Measurements from ENCODE around the gene C1QTNF9. TPM values are rescaled to one million over a fixed set of nuclear protein-coding genes. Genes with fewer than 3 reads are reported as not detected.

C1QTNF9 gene
- total RNA-seq, 1 experiment from 2014 or later = not detected

GRCh38 chr13:24273926-24274325 is 35.5 kb upstream of the C1QTNF9 start (continued):
- TF ChIP-seq EZH2phosphoT487 (IDR thresholded peaks at IDR 0.05; ENCODE audit: borderline replicate concordance) (no peak), ZNF274 (IDR thresholded peaks at IDR 0.05; ENCODE audit: low read depth, low read length) (no peak), EZH2 (IDR thresholded peaks at IDR 0.05) (no peak), JUND (IDR thresholded peaks at IDR 0.05) (no peak), RAD21 (IDR thresholded peaks at IDR 0.05; ENCODE audit: low read depth) (no peak)

DNA sequence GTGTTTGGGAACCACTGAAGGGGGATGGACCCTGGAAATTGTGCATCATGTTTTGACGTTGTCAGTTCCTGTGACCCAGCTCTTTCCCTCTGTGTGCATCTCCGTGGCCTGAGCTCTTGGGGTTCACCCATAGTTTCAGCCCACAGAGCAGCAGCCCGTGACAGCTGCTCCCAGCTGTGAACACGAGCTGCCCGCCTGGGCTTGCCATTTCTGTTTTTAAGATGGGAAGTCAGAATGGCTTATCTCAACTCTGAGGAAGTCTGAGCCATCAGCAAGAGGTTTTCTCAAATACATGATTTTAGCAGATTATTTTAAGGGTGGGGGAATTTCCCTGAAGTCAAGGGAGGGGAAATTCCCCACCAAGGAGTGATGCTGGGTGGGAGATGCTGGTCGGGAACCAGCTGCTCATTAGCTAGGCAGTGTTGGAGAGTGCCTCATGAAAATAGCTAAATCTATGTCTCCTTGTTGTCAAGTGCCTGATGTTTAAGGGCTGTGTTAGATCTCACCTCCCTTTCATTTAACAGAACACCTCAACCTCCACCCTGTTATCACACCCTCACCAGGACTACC is 34.8 kb upstream of the C1QTNF9 start:
- no peak for DNase-seq (ENCODE audit: low read depth, low spot score)
- RAD21 ChIA-PET (ENCODE audit: low non-redundant PET in 1 of 2, low total read pairs in 2 of 2, uncharacterized antibody in 2 of 2, unreplicated experiment in 2 of 2) = no interaction called here

More for the DNA sequence above, 34.8 kb upstream of the C1QTNF9 start:
- H3K4me2 ChIP-seq (ENCODE audit: low read length) = no peak overlapping the region
- no peak overlapping the region for H2AFZ ChIP-seq (ENCODE audit: low read depth, low read length, poor library complexity, severe bottlenecking)
- H3K9me3 ChIP-seq (ENCODE audit: control insufficient read depth in 1 of 2, insufficient read depth in 1 of 2, low read depth in 1 of 2, low read length in 2 of 2) = no peaks in the 10 kb centered on the region
- peaks cover 5% of the 10 kb centered on the region; the same call in 1 of the 2 replicates for H3K79me2 ChIP-seq (ENCODE audit: insufficient read depth, low read length)
- no peaks in the 10 kb centered on the region for H3K4me1 ChIP-seq (ENCODE audit: control insufficient read depth in 1 of 2, insufficient read depth in 2 of 2, low read length in 2 of 2)
- CTCF ChIA-PET = no interaction called here
- H3K4me3 ChIP-seq (replicated peaks in 1 of 2; ENCODE audit: low read depth in 1 of 2, low read length in 2 of 2) = no peak overlapping the region
- POLR2A ChIA-PET = no interaction called here
- H3K36me3 ChIP-seq (ENCODE audit: control insufficient read depth in 1 of 2, insufficient read depth in 2 of 2, low read length in 2 of 2) = no peaks in the 10 kb centered on the region
- ATAC-seq = no peak
- intact Hi-C loops (cut with micrococcal nuclease) = no loop called here
- no peaks in the 10 kb centered on the region for H4K20me1 ChIP-seq (ENCODE audit: insufficient read depth)
- H3K27ac ChIP-seq (ENCODE audit: low read depth, low read length) = no peak overlapping the region
- H3K27me3 ChIP-seq (ENCODE audit: insufficient read depth, low read length) = no peaks in the 10 kb centered on the region
- TF ChIP-seq, protein P1, sequence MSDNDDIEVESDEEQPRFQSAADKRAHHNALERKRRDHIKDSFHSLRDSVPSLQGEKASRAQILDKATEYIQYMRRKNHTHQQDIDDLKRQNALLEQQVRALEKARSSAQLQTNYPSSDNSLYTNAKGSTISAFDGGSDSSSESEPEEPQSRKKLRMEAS (IDR thresholded peaks at IDR 0.05) = no peak
- TF ChIP-seq, protein P2, sequence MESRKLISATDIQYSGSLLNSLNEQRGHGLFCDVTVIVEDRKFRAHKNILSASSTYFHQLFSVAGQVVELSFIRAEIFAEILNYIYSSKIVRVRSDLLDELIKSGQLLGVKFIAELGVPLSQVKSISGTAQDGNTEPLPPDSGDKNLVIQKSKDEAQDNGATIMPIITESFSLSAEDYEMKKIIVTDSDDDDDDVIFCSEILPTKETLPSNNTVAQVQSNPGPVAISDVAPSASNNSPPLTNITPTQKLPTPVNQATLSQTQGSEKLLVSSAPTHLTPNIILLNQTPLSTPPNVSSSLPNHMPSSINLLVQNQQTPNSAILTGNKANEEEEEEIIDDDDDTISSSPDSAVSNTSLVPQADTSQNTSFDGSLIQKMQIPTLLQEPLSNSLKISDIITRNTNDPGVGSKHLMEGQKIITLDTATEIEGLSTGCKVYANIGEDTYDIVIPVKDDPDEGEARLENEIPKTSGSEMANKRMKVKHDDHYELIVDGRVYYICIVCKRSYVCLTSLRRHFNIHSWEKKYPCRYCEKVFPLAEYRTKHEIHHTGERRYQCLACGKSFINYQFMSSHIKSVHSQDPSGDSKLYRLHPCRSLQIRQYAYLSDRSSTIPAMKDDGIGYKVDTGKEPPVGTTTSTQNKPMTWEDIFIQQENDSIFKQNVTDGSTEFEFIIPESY (IDR thresholded peaks at IDR 0.05; ENCODE audit: extremely low read depth, insufficient replicate concordance, low read length) = no peak
- TF ChIP-seq EZH2phosphoT487 (IDR thresholded peaks at IDR 0.05; ENCODE audit: borderline replicate concordance) (no peak), ZNF274 (IDR thresholded peaks at IDR 0.05; ENCODE audit: low read depth, low read length) (no peak), SRF (IDR thresholded peaks at IDR 0.05; ENCODE audit: low read depth) (no peak), RAD21 (IDR thresholded peaks at IDR 0.05; ENCODE audit: low read depth) (no peak), POLR2AphosphoS5 (IDR thresholded peaks at IDR 0.05; ENCODE audit: low read depth, low read length) (no peak)
- TF ChIP-seq, protein P3, sequence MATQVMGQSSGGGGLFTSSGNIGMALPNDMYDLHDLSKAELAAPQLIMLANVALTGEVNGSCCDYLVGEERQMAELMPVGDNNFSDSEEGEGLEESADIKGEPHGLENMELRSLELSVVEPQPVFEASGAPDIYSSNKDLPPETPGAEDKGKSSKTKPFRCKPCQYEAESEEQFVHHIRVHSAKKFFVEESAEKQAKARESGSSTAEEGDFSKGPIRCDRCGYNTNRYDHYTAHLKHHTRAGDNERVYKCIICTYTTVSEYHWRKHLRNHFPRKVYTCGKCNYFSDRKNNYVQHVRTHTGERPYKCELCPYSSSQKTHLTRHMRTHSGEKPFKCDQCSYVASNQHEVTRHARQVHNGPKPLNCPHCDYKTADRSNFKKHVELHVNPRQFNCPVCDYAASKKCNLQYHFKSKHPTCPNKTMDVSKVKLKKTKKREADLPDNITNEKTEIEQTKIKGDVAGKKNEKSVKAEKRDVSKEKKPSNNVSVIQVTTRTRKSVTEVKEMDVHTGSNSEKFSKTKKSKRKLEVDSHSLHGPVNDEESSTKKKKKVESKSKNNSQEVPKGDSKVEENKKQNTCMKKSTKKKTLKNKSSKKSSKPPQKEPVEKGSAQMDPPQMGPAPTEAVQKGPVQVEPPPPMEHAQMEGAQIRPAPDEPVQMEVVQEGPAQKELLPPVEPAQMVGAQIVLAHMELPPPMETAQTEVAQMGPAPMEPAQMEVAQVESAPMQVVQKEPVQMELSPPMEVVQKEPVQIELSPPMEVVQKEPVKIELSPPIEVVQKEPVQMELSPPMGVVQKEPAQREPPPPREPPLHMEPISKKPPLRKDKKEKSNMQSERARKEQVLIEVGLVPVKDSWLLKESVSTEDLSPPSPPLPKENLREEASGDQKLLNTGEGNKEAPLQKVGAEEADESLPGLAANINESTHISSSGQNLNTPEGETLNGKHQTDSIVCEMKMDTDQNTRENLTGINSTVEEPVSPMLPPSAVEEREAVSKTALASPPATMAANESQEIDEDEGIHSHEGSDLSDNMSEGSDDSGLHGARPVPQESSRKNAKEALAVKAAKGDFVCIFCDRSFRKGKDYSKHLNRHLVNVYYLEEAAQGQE (IDR thresholded peaks at IDR 0.05; ENCODE audit: low read depth) = no peak
- BruUV-seq (replicated peaks) = no TSS peak
- H3K9ac ChIP-seq (ENCODE audit: low read length) = no peak overlapping the region
- no peaks in the 10 kb centered on the region for H3K9me2 ChIP-seq (ENCODE audit: insufficient read depth)

Data from HCT116 (cell line).